H1 (cell line): ENCODE measurements around the gene TMEM271. TPM values are rescaled to one million over a fixed set of nuclear protein-coding genes. Genes with fewer than 3 reads are reported as not detected.

ENCODE experiments used
- CTCF ChIA-PET: fragments of 300-600 bp; sonication (Branson Sonifier 250); formaldehyde crosslinking; loops from one replicate; lab custom pipeline; 2021; ENCODE audit not compliant: partially characterized antibody; lab: Charles Lee
- POLR2A ChIA-PET: fragments of 300-600 bp; sonication (Branson Sonifier 250); formaldehyde crosslinking; loops from one replicate; lab custom pipeline; 2021; ENCODE audit warnings: inconsistent platforms; ENCODE audit not compliant: partially characterized antibody; lab: Charles Lee
- DNase-seq, 2 experiments: peaks; one replicate each; pipeline versions ENCODE4 v3.0.0 to v3.0.0-alpha.2; 2010 to 2022; ENCODE audit warnings: low spot score in 2 of 2, low read depth in 1 of 2, mixed read lengths in 1 of 2
- FAIRE-seq: peaks from 2 replicates; lab custom pipeline; 2011; peaks lifted over from hg19 to GRCh38; lab: Jason Lieb, UNC
- H2AFZ ChIP-seq: 2 replicates; pipeline ENCODE4 v1.8.1; 2012; ENCODE audit warnings: low read length, inconsistent platforms
- H2AK5ac ChIP-seq: 2 replicates; pipeline ENCODE4 v1.6.1; 2013; ENCODE audit warnings: low read depth, low read length
- H2BK120ac ChIP-seq: replicated peaks from 2 replicates; pipeline ENCODE3; 2013; ENCODE audit warnings: low read depth, low read length, inconsistent platforms
- H2BK12ac ChIP-seq: 2 replicates; pipeline ENCODE4 v1.6.1; 2013; ENCODE audit warnings: low read depth, low read length
- H2BK15ac ChIP-seq: 2 replicates; pipeline ENCODE4 v1.6.1; 2013; ENCODE audit warnings: low read length
- H2BK20ac ChIP-seq: 2 replicates; pipeline ENCODE4 v1.6.1; 2013; ENCODE audit warnings: low read length
- H2BK5ac ChIP-seq: 2 replicates; pipeline ENCODE4 v1.6.1; 2013; ENCODE audit warnings: low read depth, low read length
- H3K14ac ChIP-seq: 2 replicates; pipeline ENCODE4 v1.6.1; 2013; ENCODE audit warnings: inconsistent platforms; ENCODE audit not compliant: insufficient read length
- H3K18ac ChIP-seq: 2 replicates; pipeline ENCODE4 v1.6.1; 2013; ENCODE audit warnings: low read length; ENCODE audit errors: extremely low read depth
- H3K23ac ChIP-seq: 2 replicates; pipeline ENCODE4 v1.6.1; 2013; ENCODE audit warnings: inconsistent platforms; ENCODE audit not compliant: insufficient read length
- H3K23me2 ChIP-seq: 2 replicates; pipeline ENCODE4 v1.6.1; 2013; ENCODE audit warnings: low read depth, low read length
- H3K27ac ChIP-seq: 2 replicates; pipeline ENCODE4 v1.6.1; 2011; ENCODE audit warnings: low read depth, low read length, inconsistent platforms
- H3K27me3 ChIP-seq, 4 experiments: replicated peaks in 1 of 4; 1 replicate in 1 of 4; 2 replicates in 3 of 4; pipeline versions ENCODE4 v1.6.1 to v1.8.1; 2011 to 2013; ENCODE audit warnings: low read length in 3 of 4, mild to moderate bottlenecking in 3 of 4, inconsistent platforms in 2 of 4, mixed read lengths in 2 of 4, moderate library complexity in 1 of 4; ENCODE audit not compliant: control insufficient read depth in 3 of 4, insufficient read depth in 3 of 4; ENCODE audit errors: extremely low read depth in 1 of 4
- H3K36me3 ChIP-seq, 4 experiments: 2 replicates each; pipeline versions ENCODE4 v1.6.1 to v1.8.1; 2011 to 2013; ENCODE audit warnings: mild to moderate bottlenecking in 4 of 4, low read length in 3 of 4, moderate library complexity in 2 of 4, control low read depth in 1 of 4, inconsistent platforms in 1 of 4; ENCODE audit not compliant: insufficient read depth in 4 of 4, control insufficient read depth in 2 of 4
- H3K4ac ChIP-seq: replicated peaks from 2 replicates; pipeline ENCODE3; 2013; ENCODE audit warnings: low read length, low read depth, mixed read lengths, inconsistent platforms; ENCODE audit not compliant: insufficient read length
- H3K4me1 ChIP-seq, 4 experiments: replicated peaks in 1 of 4; 1 replicate in 1 of 4; 2 replicates in 3 of 4; pipeline versions ENCODE4 v1.6.1 to v1.8.1; 2011 to 2013; ENCODE audit warnings: low read length in 3 of 4, inconsistent platforms in 2 of 4, mixed read lengths in 1 of 4; ENCODE audit not compliant: insufficient read depth in 4 of 4, control insufficient read depth in 3 of 4
- H3K4me2 ChIP-seq, 2 experiments: 2 replicates each; pipeline versions ENCODE4 v1.6.1 to v1.8.1; 2011 to 2013; ENCODE audit warnings: low read depth in 2 of 2, low read length in 2 of 2, control low read depth in 1 of 2, inconsistent platforms in 1 of 2, mild to moderate bottlenecking in 1 of 2; ENCODE audit not compliant: insufficient read depth in 1 of 2
- H3K4me3 ChIP-seq, 4 experiments: fragments of 200-600, 300-600 bp in 1 of 4; sonication (generic), shearing (Covaris generic), sonication (Bioruptor Twin) in 1 of 4; 2 replicates each; pipeline versions ENCODE4 v1.5.1 to v1.8.1; 2011 to 2016; ENCODE audit warnings: low read length in 4 of 4, low read depth in 3 of 4, control low read depth in 2 of 4, inconsistent platforms in 2 of 4, mild to moderate bottlenecking in 2 of 4, mixed read lengths in 1 of 4, moderate library complexity in 1 of 4; ENCODE audit not compliant: insufficient read depth in 2 of 4; ENCODE audit errors: extremely low read depth in 1 of 4
- H3K56ac ChIP-seq: replicated peaks from 2 replicates; pipeline ENCODE3; 2013; ENCODE audit warnings: low read depth, mild to moderate bottlenecking, mixed read lengths, low read length, inconsistent platforms; ENCODE audit not compliant: insufficient read length
- H3K79me1 ChIP-seq: 2 replicates; pipeline ENCODE4 v1.6.1; 2013; ENCODE audit warnings: low read depth, low read length, control low read depth
- H3K79me2 ChIP-seq, 2 experiments: 2 replicates each; pipeline versions ENCODE4 v1.6.1 to v1.8.1; 2012 to 2013; ENCODE audit warnings: low read length in 2 of 2, mild to moderate bottlenecking in 2 of 2, inconsistent platforms in 1 of 2; ENCODE audit not compliant: insufficient read depth in 2 of 2, control insufficient read depth in 1 of 2
- H3K9ac ChIP-seq, 4 experiments: replicated peaks in 1 of 4; 1 replicate in 1 of 4; 2 replicates in 3 of 4; pipeline versions ENCODE4 v1.6.1 to v1.8.1; 2011 to 2013; ENCODE audit warnings: low read depth in 3 of 4, low read length in 3 of 4, control low read depth in 2 of 4, mild to moderate bottlenecking in 2 of 4, moderate library complexity in 2 of 4, inconsistent platforms in 1 of 4; ENCODE audit errors: extremely low read depth in 1 of 4
- H3K9me3 ChIP-seq, 2 experiments: 2 replicates each; pipeline versions ENCODE4 v1.6.1 to v1.8.1; 2012 to 2013; ENCODE audit warnings: mild to moderate bottlenecking in 2 of 2, moderate library complexity in 2 of 2, control low read depth in 1 of 2, inconsistent platforms in 1 of 2, low read depth in 1 of 2, low read length in 1 of 2, mixed read lengths in 1 of 2; ENCODE audit not compliant: insufficient read depth in 2 of 2
- H4K20me1 ChIP-seq, 2 experiments: replicated peaks in 1 of 2; 2 replicates each; pipeline versions ENCODE3 to v1.8.1; 2011 to 2013; ENCODE audit warnings: inconsistent platforms in 2 of 2, low read length in 2 of 2, mild to moderate bottlenecking in 1 of 2; ENCODE audit not compliant: insufficient read depth in 2 of 2, control insufficient read depth in 1 of 2
- H4K5ac ChIP-seq: 2 replicates; pipeline ENCODE4 v1.6.1; 2013; ENCODE audit warnings: low read length, low read depth, mixed read lengths, inconsistent platforms; ENCODE audit not compliant: insufficient read length
- H4K8ac ChIP-seq: 2 replicates; pipeline ENCODE4 v1.8.0; 2013; ENCODE audit warnings: mild to moderate bottlenecking, moderate library complexity, low read length, inconsistent platforms; ENCODE audit not compliant: insufficient read depth; ENCODE audit errors: extremely low read depth
- H4K91ac ChIP-seq: replicated peaks from 2 replicates; pipeline ENCODE3; 2013; ENCODE audit warnings: low read length, mixed read lengths, inconsistent platforms; ENCODE audit not compliant: insufficient read length
- BACH1 ChIP-seq: IDR thresholded peaks from 2 replicates; pipeline ENCODE4 v1.6.1; 2012; ENCODE audit warnings: low read length, improper control_type of control experiment
- HDAC6 ChIP-seq: IDR thresholded peaks from one replicate; pipeline ENCODE4 v1.7.1; 2012; ENCODE audit warnings: low read depth, mild to moderate bottlenecking, inconsistent platforms, low read length, moderate library complexity
- SUZ12 ChIP-seq: fragments of 200-600 bp; sonication (generic); IDR thresholded peaks from 2 replicates; pipeline ENCODE4 v1.6.1; 2012; ENCODE audit warnings: mild to moderate bottlenecking, inconsistent platforms, low read length, moderate library complexity, mixed read lengths
- TBP ChIP-seq: IDR thresholded peaks from 2 replicates; pipeline ENCODE4 v1.6.1; 2011; ENCODE audit warnings: low read depth, low read length, improper control_type of control experiment
- WGBS, 2 experiments: shearing (Covaris generic) in 1 of 2; methylation state at CpG; one replicate each; pipeline versions ENCODE4 v1.1.6 to v1.1.7; 2013 to 2015; ENCODE audit warnings: low lambda C conversion rate in 2 of 2, mixed read lengths in 2 of 2, inconsistent platforms in 1 of 2, low coverage in 1 of 2, missing lambda C conversion rate in 1 of 2; ENCODE audit not compliant: insufficient replicate concordance in 2 of 2, insufficient coverage in 1 of 2, insufficient read length in 1 of 2; ENCODE audit errors: extremely low coverage in 1 of 2, missing lambda C conversion rate in 1 of 2; 5-methylcytosine and 5-hydroxymethylcytosine counted together
- polyA plus RNA-seq, 7 experiments: library from polyadenylated mRNA; depleted of rRNA in 3 of 7; stranded (reverse) in 5 of 7; unstranded in 2 of 7; fragments of >200 nt in 5 of 7; fragments of 200-250 nt in 2 of 7; gene quantifications; 1 replicate in 5 of 7; 2 replicates in 1 of 7; 4 replicates in 1 of 7; pipeline versions ENCODE4 v1.2.1 to v1.2.3, GENCODE V29; 2011 to 2013; ENCODE audit warnings: missing spikeins in 2 of 7, mixed read lengths in 2 of 7
- total RNA-seq: library from RNA; stranded (reverse); fragmentation: NEBNext Ultra II Directional; extraction: Animal tissue kit (Norgen Biotek cat#: 25700); gene quantifications from 2 replicates; pipeline ENCODE4 v1.2.1, GENCODE V29; 2021

TMEM271 gene
- total and polyA plus RNA-seq, 2 of the 8 experiments (the other 6 are each of a cell fraction or from before 2014, with no cell fraction given) = 0.08 to 0.35 TPM

DNA sequence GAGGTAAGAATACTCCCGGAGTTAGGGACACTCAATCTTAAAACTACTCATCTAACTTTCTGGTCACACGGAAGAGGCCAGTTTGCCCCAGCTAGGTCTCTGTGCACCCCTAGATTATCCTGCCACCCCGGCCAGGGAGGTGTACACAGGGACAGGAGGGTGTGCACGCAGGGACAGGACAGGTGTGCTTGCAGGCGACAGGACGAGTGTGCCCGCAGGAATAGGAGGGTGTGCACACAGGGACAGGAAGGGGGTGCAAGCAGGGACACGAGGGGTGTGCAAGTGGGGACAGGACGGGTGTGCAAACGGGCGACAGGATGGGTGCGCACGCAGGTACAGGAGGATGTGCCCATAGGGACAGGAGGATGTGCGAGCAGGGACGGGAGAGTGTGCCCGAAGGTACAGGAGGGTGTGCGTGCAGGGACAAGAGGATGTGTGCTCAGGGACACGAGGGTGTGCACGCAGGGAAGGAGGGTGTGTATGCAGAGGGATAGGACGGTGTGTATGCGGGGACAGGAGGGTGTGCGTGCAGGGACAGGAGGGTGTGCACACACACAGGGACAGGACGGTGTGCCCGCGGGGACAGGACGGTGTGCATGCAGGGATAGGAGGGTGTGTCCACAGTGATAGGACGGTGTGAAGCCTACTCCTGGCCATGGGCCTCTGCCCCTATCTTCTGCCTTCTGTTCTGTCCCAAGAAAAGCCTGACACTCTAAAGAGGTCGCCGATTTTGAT lies 4.1 kb downstream of the TMEM271 start:
- no peak overlapping the region for H3K14ac ChIP-seq
- no peak overlapping the region for H3K27ac ChIP-seq
- H4K20me1 ChIP-seq = peaks cover 2 to 19% of the 10 kb centered on the region in 2 experiments
- ChIA-PET POLR2A (no interaction called here), CTCF (no interaction called here)
- H4K5ac ChIP-seq = no peak overlapping the region
- no peaks in the 10 kb centered on the region for H3K79me2 ChIP-seq
- no peaks in the 10 kb centered on the region for H3K79me1 ChIP-seq
- no peak overlapping the region for H3K18ac ChIP-seq
- 82% methylated on average over 26 of the region's 29 CpGs; no CpG with 5 or more reads in 1 of the 2 experiments for WGBS, 2 experiments
- H3K4ac ChIP-seq = no peak overlapping the region
- H2BK12ac ChIP-seq = no peak overlapping the region; the same call in 1 of the 2 replicates
- H2BK15ac ChIP-seq = no peak overlapping the region
- no peak overlapping the region for H3K56ac ChIP-seq
- no peak overlapping the region for H2AK5ac ChIP-seq
- H3K4me3 ChIP-seq = no peak overlapping the region
- no peak overlapping the region for H2BK120ac ChIP-seq
- peaks cover 0 to 3% (median 0%) of the 10 kb centered on the region in 4 experiments; a peak in 3 of 7 replicates for H3K4me1 ChIP-seq
- TF ChIP-seq TBP (no peak), HDAC6 (no peak), BACH1 (no peak), SUZ12 (no peak)
- DNase-seq = no peak
- H4K91ac ChIP-seq = no peak overlapping the region
- no peaks in the 10 kb centered on the region for H3K9me3 ChIP-seq
- H2AFZ ChIP-seq = no peak overlapping the region
- H3K36me3 ChIP-seq = no peaks in the 10 kb centered on the region
- H3K27me3 ChIP-seq = peaks cover 36 to 56% (median 45%) of the 10 kb centered on the region in 4 experiments
- peaks cover 4% of the 10 kb centered on the region for H3K23me2 ChIP-seq
- H3K9ac ChIP-seq = no peak overlapping the region
- no peak overlapping the region for H3K23ac ChIP-seq
- no peak overlapping the region for H2BK5ac ChIP-seq
- H4K8ac ChIP-seq = no peak overlapping the region
- FAIRE-seq = no peak
- H2BK20ac ChIP-seq = no peak overlapping the region
- no peak overlapping the region for H3K4me2 ChIP-seq
